ENCODE measurements around the gene SVIL.
"Not testable (repeated sequence)": the region's sequence is repeated elsewhere in the genome, so short reads cannot be mapped to it uniquely, and the experiment has no call there.

Gene SVIL

DNA sequence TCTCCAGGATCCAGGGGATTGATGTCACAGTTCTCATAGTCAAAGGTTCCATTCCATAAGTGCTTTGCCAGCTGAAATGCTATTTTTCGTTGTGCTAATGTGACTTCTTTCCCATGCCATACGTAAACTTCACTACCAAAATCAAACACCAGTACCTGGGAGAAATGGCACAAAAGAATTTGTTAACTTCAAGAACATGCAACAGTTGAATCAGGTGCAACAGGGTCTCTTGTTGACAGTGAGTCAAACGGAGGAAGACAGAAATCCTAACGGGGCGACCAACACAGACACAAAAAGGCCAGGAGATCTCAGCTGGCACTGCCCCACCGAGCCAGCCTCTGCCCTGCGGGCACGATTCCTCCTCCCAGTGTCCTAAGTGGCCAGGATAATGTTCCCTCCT lies 150.1 kb downstream of the SVIL start:
- not testable (repeated sequence) for DNase-seq (ENCODE audit: low spot score)

DNA sequence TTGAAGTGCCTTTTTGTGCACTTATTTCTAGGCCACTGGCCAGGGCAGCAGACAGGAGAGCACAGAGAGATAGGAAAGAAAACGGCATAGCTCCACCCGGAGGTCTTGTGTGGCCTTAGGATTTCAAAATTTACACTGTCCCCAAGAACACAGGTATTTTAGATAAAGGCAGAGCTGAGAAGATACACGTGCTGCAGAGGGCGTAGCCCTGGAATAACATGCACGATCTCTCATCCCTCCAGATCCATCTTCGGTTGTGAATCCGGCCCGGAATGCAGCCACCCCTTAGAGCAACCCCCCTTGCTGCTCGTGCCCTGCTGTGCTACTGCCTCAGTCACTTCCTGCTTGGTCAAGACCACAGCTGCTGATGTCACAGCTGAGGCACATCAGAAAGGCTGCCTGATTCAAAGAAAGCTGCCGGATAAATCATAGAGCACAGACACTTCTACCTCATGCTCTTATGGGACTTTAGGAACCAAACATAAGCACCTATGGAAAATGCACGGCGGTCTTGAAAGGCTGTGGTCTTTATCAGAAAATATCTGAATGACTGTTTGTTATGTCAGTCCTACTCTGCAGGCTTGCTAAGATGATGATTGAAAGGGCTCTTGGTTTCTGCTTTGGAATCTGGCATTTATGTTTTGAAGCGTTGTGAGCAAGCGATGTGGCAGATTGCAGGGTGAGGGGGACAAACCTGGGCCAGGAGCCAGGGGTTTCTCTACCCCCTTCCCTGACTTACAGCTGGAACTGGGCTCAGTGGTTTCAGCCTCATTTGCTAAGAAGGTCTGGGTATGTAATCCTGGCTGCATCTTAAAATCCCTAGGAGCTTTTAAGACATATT lies 152.0 kb downstream of the SVIL start:
- DNase-seq (ENCODE audit: low spot score), result no peak

DNA sequence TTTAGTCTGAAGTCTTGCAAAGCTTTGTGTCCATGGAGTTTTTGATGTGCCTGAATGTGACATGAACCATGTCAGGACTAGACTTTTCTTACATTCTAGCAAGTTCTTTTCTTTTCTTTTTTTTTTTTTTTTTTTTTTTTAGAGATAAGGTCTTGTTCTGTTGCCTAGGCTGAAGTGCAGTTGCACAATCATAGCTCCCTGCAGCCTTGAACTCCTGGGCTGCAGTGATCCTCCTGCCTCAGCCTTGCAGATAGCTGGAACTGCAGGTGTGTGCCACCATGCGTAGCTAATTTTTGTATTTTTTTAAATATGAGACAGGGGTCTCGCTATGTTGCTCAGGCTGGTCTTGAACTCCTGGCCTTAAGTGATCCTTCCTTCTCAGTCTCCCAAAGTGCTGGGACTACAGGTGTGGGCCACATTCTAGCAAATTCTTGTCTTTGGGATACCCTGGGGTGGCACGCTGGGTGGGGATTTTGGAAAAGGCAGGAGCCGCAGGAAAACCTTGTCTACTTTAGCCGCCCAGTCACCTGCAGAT lies 152.8 kb downstream of the SVIL start:
- no peak for DNase-seq (ENCODE audit: low spot score)

DNA sequence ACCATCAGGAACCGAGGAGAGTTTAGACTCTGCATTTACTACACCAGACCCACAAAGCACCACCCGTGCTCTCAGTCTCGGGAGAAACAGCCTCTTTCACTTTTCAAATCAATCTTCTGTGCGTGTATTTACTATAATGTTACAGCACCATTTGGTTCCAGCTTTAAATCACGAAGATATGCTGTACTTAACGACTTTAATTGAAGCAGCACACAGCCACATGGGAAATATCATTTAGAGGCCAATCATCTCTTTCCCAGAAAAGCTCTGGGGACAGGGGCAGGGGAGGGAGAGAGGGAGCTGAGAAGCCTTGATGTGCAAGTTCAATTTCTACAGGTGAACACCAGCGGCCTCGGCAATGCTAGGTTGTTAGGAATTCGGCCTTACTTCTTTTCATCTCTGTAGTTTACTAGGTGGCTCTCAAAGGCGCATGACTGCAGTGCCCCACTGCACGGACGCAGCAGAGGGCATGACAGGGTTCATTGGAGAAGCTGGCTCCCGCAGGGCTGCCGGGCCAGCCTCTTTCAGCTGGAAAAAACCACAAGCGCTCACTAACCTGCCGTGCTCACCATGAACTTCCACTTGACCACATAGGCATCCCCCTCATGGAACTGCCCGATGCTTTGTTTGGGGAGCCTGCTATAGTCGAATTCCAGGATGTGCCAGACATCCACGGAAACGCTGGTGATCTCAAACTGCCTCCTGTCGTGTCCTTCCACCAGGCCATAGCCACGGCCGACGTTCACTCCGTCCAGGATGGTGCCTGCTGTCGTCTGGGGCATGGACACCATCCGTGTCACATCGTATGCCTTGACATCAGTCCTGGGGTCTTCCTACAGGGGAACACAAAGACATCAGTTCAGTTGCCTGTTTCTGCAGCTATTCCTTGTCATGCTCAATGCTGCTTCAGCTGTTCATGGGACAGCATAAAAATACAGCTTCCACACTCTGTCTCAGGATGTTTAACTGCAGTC lies 154.5 kb downstream of the SVIL start:
- DNase-seq (ENCODE audit: low spot score), result no peak

DNA sequence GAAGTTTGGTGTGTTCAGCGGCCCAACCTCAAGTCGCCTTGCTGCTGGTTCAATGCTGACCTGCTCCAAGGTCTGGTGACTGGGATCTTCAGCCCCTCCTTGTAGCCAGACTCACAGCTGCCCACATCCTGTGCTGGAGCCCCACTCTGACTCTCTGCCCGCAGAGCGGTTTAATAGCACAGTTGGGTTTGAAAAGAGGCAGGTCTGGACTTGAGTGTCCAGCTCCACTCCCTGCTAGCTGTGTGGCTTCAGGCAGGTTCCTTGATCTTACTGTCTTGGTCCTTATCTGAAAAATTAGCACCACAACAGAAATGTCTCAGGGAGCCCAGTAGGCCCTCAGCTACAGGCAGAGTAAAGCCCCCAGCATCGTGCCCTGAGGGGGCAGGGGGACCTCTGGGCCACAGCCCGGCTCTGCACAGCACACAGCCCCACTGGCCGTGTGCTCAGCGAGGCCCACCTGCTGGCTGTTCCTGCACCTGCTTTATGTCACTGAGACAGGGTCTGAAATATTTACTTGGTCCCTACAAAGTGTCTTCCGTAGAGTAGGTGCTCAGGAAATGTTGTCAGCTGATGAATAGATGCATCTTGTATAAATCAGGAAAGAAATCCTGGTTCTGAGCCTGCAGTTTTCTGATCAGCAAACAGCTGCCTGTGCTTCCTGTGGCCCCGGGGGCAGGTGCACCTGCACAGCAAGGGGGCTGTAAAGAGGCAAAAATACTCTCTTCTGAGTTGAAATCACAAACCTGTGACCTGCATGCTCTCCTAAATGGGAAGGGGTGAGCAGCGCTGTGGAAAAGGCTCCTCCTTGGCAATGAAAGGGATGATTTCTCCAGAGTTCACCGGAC lies 155.5 kb downstream of the SVIL start:
- no peak for DNase-seq (ENCODE audit: low spot score)

DNA sequence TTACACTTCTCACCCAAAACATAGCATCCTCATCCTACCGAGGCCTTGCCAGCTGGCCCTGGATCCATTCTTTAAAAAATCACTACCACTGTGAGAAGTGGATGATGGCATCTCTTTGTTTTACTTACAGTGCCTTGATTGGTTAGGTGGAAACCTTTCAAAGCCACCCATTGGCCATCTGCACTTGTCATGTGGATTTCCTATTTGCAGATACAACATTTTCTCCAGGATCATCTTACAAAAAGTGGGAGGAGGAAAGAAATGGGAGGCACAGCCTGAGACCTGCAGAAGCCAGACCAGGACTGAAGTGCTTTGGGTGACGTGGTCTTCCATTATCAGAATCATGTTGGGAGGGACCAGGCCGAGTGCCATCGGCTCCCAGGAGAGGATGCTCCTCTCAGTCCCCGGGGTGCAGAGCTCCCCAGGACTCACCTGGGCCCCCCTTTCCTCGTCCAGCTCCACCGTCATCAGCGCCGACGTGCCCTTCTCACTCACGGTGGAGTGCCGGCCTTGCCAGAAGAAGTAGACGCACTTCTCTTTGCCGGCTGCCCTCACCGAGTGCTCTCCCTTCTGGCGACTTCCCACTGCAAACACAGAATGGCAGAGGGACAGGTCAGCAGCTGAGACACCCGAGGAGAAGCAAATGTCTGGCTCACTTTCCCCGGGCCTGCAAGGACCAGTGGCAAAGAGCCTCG lies 161.2 kb downstream of the SVIL start:
- DNase-seq (ENCODE audit: low spot score), result no peak

DNA sequence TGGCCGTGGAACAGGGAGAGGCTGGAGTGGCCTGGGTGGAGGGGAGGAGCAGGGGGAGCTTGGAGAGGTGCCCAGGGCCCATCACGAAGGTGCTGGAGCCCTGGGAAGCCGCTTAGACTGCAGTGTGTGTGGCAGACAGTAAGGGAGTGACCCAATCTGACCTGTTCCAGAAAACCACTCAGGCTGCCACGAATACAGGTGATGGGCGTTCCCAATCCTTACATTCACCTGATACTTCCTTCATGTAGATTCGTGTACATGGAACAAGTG lies 161.7 kb downstream of the SVIL start:
- no peak for DNase-seq (ENCODE audit: low spot score)

DNA sequence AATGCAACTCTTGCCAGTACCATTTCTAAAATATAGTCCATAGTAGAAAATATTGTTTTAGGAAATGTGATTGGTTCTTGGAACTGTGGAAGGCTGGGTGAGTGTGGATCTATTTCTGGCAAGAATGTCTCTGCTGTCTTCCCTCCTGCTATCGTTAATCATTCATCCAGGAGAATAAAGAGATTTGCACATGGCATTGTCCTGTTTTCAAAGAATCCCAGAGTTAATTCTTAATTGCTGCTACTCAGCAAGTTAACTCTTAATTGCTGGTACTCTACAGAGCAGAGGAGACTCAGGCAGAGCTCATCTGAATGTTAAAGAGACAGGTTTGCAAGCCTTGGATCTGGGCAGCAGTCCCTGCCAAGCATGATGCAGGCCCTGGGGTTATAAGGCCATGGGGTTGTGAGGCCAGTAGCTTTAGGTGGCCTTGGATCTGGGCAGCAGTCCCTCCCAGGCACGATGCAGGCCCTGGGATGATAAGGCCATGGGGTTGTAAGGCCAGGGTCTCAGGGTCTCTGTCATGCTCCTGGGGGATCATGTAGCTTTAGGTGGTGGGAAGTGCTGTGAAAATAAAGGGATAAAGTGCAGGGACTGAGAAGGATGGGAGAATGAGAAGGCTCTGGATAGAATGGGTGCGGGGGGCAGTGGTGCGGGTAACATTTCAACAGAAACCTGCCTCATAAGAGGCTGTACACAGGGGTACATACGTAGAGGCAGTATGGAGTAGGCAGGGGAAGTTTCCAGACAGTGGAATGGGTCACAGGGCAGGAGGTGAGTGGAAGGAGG lies 162.3 kb downstream of the SVIL start:
- no peak for DNase-seq (ENCODE audit: low spot score)

DNA sequence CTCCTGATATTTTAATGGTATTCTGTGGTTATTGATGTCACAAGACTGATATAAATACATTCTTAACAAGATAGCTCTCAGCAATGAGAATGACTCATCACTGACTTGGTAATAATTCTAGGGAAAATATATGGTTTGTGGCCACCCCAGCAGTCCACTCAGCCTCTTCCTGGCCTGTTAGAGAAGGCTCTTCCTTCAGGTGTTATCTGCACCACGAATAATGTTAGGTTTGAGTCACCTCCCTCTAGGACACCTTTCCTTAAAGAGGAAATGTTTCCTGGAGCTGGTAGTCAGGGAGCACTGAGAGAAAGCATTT lies 163.3 kb downstream of the SVIL start:
- no peak for DNase-seq (ENCODE audit: low spot score)

DNA sequence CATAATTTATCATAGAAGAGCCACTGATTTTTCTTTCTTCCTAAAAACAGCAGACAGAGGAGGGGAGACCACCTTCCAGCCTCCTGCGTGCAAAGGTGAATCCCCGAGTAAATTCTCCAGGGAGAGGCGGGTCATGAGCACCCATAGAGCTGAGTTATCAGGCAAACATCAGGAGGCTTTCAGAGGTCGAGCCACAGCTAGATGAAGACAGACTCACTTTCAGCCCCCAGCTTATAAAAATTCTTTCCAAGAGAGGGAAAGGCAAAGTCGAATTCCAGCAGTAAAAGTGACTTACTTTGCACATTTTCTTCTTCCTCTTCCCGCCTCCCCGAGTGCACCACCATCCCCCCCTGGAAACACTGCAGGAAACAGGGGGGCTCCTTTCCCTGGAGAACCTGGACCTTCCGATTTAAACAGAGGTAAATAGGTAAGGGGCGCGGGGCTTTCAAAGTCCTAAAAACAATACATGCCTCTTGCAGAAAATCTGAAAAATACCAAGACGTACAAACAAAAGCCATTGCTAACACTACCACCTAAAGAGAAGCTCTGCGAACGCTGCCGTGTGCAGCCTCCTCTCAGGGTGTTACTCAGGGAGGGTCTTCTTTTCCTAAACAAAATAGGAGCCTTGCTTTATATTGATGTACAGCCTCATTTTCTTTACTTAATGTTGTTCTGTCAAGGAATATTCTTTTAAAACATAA lies 163.8 kb downstream of the SVIL start:
- no peak for DNase-seq (ENCODE audit: low spot score)

DNA sequence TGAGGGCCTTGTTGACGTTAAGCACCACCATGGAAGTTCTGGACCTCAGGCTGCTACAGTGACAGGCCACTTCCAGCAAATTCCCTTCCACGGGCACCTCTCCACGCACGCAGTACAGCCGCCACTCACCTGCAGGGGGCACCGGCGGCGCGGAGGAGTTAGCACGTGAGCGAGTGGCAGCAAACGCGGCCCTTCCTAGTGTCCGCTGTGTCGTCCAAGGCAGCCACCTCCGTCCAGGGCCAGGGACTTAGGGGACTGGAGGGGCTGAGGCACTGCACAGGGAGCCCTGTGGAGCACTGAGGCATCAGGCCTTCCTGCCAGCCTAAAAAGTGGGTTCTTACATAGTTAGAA lies 164.4 kb downstream of the SVIL start:
- no peak for DNase-seq (ENCODE audit: low spot score)

DNA sequence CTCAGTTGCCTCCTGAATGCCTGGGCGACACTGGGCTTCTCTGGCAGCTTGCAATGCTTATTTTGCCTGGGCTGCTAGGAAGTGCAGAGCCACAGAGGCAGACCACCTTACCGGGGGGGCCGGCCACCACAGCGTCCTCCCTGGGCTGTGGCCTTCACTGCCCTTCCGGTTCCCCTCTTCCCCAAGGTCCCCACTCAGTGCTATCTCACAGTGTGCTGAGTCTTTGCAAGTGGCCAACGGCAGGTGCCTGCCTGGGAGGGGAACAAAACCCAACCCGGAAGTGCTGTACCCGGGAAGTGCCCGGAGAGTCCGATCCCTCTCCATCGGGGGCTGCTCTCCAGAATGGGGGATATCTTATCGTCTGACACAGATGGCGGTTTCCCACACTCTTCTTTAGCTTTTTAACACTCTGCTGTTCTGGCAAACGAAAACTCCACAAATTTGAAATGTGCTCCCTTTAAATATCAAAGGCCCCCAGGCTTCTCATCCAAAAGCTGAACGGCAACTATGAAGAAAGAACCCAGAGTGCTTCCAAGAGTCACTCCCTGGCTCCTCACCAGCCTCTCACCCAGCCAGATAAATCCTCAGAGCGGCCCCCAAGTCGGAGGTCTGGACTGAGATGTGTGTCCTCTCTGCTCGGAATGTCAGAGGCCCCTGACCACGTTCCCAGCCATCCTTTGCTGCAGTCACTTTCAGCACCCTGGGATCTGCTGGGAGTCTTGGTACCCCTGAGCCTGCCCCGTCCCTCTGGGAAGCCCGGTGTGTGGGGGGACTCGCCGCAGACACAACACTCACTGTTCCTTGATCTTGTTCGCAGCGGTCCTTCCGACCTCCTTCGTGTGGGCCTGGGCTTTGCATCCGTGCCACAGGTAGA lies 165.1 kb downstream of the SVIL start:
- DNase-seq (ENCODE audit: low spot score), result no peak

DNA sequence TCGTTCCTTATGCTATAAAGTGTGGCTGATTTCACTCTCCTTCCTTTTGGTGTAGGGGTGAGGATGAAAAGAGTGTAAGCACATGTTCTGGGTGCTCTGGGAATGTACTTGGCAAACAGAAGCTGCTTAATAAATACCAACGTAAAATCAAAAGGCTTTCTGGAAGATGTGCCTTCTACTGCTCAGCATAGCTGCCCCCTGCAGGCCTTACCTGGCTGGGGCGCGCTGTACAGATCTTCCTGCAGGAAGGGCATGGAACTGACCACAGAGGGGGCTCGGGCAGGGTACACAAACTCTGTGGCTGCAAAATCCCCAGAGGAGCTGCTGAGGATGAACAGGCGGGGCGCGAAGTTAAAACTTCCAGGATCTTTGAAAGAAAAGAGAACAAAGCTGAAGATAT lies 169.4 kb downstream of the SVIL start:
- DNase-seq (ENCODE audit: low spot score), result no peak

DNA sequence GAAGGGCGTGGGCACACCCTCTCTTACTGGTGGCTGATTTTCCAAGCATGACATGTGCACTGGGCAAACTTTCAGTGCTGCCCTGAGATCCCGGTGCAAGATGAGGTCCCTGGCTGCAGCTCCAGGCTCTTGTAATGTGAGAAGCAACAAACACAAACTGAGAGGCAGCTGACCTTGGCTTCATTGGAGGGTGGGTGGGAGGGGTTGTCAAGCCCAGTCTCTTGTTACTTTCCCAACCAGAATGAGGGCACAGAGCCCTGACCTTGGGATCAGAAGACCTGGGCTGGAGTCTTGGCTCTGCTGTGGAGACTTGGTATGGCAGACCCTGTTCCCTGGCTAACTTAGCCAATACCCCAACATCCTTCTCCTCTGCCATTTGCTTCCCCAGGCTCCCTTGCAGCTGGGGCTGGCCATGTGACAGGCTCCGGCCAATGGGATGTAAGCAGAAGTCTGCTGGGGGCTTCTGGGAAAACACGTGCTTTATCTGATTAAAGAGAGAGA lies 170.1 kb downstream of the SVIL start:
- DNase-seq (ENCODE audit: low spot score), result not testable (repeated sequence)

DNA sequence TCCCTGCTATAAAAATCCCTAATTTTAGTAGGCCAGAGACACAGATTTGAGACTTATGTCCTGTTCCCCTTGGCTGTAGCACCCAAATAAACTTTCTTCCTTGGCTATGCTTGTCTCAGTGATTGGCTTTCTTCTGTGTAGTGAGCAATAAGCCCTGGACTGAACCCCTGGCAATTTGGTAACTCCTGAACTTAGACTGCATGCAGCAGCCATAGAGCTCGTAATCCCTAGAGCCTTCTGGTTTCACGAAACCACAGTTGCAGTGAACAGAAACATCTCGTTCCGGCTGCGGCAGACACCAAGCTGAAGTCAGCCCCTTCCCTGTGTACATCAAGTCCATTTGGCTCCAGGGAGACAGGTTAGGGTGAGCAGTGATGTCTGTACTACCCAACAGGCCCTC lies 173.7 kb downstream of the SVIL start:
- no peak for DNase-seq (ENCODE audit: low spot score)

DNA sequence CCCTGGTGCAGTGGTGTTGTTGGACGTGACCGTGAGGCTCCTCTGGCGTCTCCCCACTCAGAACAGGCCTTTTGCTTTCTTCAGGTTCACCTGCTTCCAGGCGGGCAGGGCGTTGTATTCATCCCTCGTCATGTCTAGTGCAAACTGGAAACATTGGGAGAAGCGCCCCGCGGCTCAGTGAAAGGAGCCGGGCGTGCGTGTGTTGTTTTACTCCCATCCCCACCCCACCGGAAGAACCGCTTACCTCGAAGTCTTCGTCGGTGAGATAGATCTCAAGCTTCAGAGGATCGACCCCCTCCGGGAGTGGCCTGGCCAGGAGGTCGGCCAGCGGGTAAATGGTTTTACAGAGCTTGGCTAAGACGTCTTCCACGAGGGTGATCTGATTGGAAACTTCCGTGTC lies 176.6 kb downstream of the SVIL start:
- not testable (repeated sequence) for DNase-seq (ENCODE audit: low spot score)

DNA sequence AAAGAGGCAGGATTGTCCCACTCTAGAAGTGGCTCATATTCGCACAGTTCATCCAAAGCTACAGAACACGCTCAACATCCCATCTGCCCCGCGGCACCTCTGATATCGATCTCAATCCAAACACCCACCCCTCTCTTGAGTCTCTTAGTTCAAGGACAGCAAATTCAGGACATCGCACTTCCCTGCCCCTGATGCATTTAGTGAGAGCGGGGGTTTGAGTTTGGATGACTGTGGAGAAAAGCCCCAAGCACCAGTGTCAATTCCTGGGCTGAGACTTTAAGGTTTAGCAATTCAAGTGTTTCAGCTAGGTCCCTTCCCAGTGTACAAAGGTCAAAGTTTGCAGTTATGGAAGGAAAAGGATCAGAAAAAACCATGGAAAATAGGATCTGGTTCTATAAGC lies 179.7 kb downstream of the SVIL start:
- DNase-seq (ENCODE audit: low spot score), result no peak

DNA sequence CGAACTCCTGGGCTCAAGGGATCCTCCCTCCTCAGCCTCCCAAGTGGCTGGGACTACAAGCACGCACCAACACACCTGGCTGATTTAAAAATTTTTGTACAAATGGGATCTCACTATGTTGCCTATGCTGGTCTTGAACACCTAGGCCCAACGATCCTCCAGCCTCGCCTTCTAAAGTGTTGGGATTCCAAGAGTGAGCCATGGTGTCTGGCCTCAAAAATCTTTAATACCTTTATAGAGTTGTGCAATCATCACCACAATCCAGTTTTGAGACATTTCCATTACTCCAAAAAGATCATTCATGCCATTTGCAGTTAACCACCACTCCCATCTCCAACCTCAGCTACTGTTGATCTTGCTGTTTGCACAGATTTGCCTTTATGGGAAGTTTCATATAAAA lies 180.5 kb downstream of the SVIL start:
- DNase-seq (ENCODE audit: low spot score), result no peak

DNA sequence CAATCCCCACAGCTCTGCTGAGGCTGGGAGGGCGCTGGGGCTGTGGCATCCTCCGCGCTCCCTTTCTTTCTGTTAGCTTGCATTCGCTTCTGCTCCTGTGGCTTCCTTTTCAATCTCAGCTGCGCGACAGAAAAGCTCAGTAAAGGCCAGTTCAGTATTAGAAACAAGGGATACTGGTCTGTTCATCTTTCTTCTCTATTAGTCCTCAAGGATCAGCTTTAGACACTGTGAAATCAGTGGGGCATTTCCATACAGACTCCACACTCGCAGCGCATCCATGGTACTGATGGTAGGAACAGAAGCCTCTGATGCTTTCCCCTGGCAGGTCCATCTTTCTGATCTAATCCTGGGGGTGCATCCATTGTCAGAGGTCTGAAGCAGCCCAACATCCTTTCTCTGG lies 182.2 kb downstream of the SVIL start:
- no peak for DNase-seq (ENCODE audit: low spot score)
